Neural progenitor cell (in vitro differentiated cells): ENCODE data around the gene NDP. TPM values are rescaled to one million over a fixed set of nuclear protein-coding genes. Genes with fewer than 3 reads are reported as not detected.

Experiments used
- DNase-seq: peaks from one replicate; pipeline ENCODE4 v3.0.0-alpha.2; 2016; ENCODE audit warnings: low spot score
- H2AFZ ChIP-seq: fragments of 200-600 bp; sonication (generic); replicated peaks from 2 replicates; pipeline ENCODE4 v1.6.1; 2016; ENCODE audit warnings: antibody characterized with exemption
- H3F3A ChIP-seq: fragments of 200-600 bp; sonication (generic); 2 replicates; pipeline ENCODE4 v1.6.1; 2016; ENCODE audit warnings: antibody characterized with exemption, low read depth
- H3K27ac ChIP-seq: fragments of 200-600 bp; sonication (generic); 2 replicates; pipeline ENCODE4 v1.5.1; 2016; ENCODE audit warnings: mild to moderate bottlenecking
- H3K27me3 ChIP-seq: fragments of 200-600 bp; sonication (generic); 2 replicates; pipeline ENCODE4 v1.6.1; 2016; ENCODE audit warnings: mild to moderate bottlenecking, moderate library complexity
- H3K36me3 ChIP-seq: fragments of 200-600 bp; sonication (generic); 2 replicates; pipeline ENCODE4 v1.5.1; 2016
- H3K4me1 ChIP-seq: fragments of 200-600 bp; sonication (generic); 2 replicates; pipeline ENCODE4 v1.6.1; 2016; ENCODE audit warnings: mixed run types
- H3K4me2 ChIP-seq: fragments of 200-600 bp; sonication (generic); 2 replicates; pipeline ENCODE4 v1.6.1; 2016
- H3K4me3 ChIP-seq: fragments of 200-600 bp; sonication (generic); 2 replicates; pipeline ENCODE4 v1.5.1; 2016
- H3K79me2 ChIP-seq: fragments of 200-600 bp; sonication (generic); 2 replicates; pipeline ENCODE4 v1.6.1; 2016; ENCODE audit warnings: low read depth
- H3K9ac ChIP-seq: fragments of 200-600 bp; sonication (generic); 2 replicates; pipeline ENCODE4 v1.6.1; 2016
- H3K9me3 ChIP-seq: fragments of 200-600 bp; sonication (generic); 2 replicates; pipeline ENCODE4 v1.5.1; 2016; ENCODE audit warnings: low read depth
- H4K20me1 ChIP-seq: fragments of 200-600 bp; sonication (generic); 2 replicates; pipeline ENCODE4 v1.6.1; 2016; ENCODE audit warnings: low read depth
- H3K27ac Mint-ChIP-seq: 3 replicates; pipeline ENCODE4 v1.8.0; 2021; ENCODE audit warnings: mixed read lengths
- H3K27me3 Mint-ChIP-seq: 2 replicates; pipeline ENCODE4 v1.8.0; 2022; ENCODE audit warnings: low read depth, mild to moderate bottlenecking, inconsistent platforms, moderate library complexity, mixed read lengths; ENCODE audit not compliant: insufficient read depth
- H3K36me3 Mint-ChIP-seq: 3 replicates; pipeline ENCODE4 v1.8.0; 2021; ENCODE audit warnings: mixed read lengths
- H3K4me1 Mint-ChIP-seq: 3 replicates; pipeline ENCODE4 v1.8.0; 2021; ENCODE audit warnings: mixed read lengths
- H3K4me3 Mint-ChIP-seq: 3 replicates; pipeline ENCODE4 v1.8.0; 2021; ENCODE audit warnings: mild to moderate bottlenecking, moderate library complexity, mixed read lengths
- H3K9me3 Mint-ChIP-seq: 3 replicates; pipeline ENCODE4 v1.8.0; 2020; ENCODE audit warnings: mixed read lengths
- CTCF ChIP-seq: fragments of 200-600 bp; sonication (generic); IDR thresholded peaks from 2 replicates; pipeline ENCODE4 v1.5.1; 2017; ENCODE audit warnings: antibody characterized with exemption, mild to moderate bottlenecking
- EZH2 ChIP-seq: fragments of 200-600 bp; sonication (generic); IDR thresholded peaks from 2 replicates; pipeline ENCODE4 v1.6.1; 2017; ENCODE audit warnings: antibody characterized with exemption, mild to moderate bottlenecking, moderate library complexity
- EZH2phosphoT487 ChIP-seq: fragments of 200-600 bp; sonication (generic); IDR thresholded peaks from 2 replicates; pipeline ENCODE4 v1.6.1; 2017; ENCODE audit warnings: antibody characterized with exemption
- total RNA-seq: library from RNA; depleted of rRNA; stranded (reverse); fragments of >200 nt; gene quantifications from 2 replicates; pipeline ENCODE4 v1.2.3, GENCODE V29; 2015; ENCODE audit warnings: low replicate concordance

NDP gene
- total RNA-seq, 1 donor from 2014 or later, result 2.5 TPM

GRCh38 chrX:43985511-43985910, 12.3 kb upstream of the NDP start:
- no peaks in the 10 kb centered on the region for H3K4me1 Mint-ChIP-seq
- no peak overlapping the region for H3K4me3 Mint-ChIP-seq
- Histone ChIP-seq H4K20me1 (no peaks in the 10 kb centered on the region), H3K4me2 (no peak overlapping the region), H3K27ac (no peak overlapping the region), H3K9me3 (peaks cover 13% of the 10 kb centered on the region), H3K79me2 (no peaks in the 10 kb centered on the region), H2AFZ (no peak overlapping the region), H3K9ac (no peak overlapping the region), H3F3A (no peaks in the 10 kb centered on the region), H3K36me3 (no peaks in the 10 kb centered on the region), H3K4me1 (no peaks in the 10 kb centered on the region), H3K4me3 (no peak overlapping the region), H3K27me3 (no peaks in the 10 kb centered on the region)
- H3K9me3 Mint-ChIP-seq, result no peaks in the 10 kb centered on the region
- H3K27ac Mint-ChIP-seq, result no peak overlapping the region
- H3K27me3 Mint-ChIP-seq, result no peaks in the 10 kb centered on the region
- DNase-seq, result no peak
- TF ChIP-seq EZH2phosphoT487 (no peak), CTCF (no peak), EZH2 (no peak)
- no peaks in the 10 kb centered on the region for H3K36me3 Mint-ChIP-seq

GRCh38 chrX:43978226-43978625, 5.0 kb upstream of the NDP start:
- H3K4me1 ChIP-seq, result peaks cover 4% of the 10 kb centered on the region
- H3K4me1 Mint-ChIP-seq, result peaks cover 6% of the 10 kb centered on the region
- H3K4me3 ChIP-seq, result no peak overlapping the region
- no peak overlapping the region for H3K4me2 ChIP-seq
- no peaks in the 10 kb centered on the region for H3K36me3 ChIP-seq
- no peaks in the 10 kb centered on the region for H4K20me1 ChIP-seq
- H3K36me3 Mint-ChIP-seq, result no peaks in the 10 kb centered on the region
- no peak overlapping the region for H3K27ac ChIP-seq
- no peak overlapping the region for H3K9ac ChIP-seq
- H3K79me2 ChIP-seq, result no peaks in the 10 kb centered on the region
- no peak overlapping the region for H3K4me3 Mint-ChIP-seq
- no peak overlapping the region for H3K27ac Mint-ChIP-seq
- no peaks in the 10 kb centered on the region for H3K9me3 Mint-ChIP-seq
- H2AFZ ChIP-seq, result no peak overlapping the region
- H3F3A ChIP-seq, result peaks cover 5% of the 10 kb centered on the region
- H3K27me3 ChIP-seq, result peaks cover 6% of the 10 kb centered on the region
- TF ChIP-seq EZH2, result no peak
- no peak for TF ChIP-seq CTCF
- TF ChIP-seq EZH2phosphoT487, result no peak
- no peak for DNase-seq
- H3K27me3 Mint-ChIP-seq, result no peaks in the 10 kb centered on the region
- H3K9me3 ChIP-seq, result peaks cover 15% of the 10 kb centered on the region

DNA sequence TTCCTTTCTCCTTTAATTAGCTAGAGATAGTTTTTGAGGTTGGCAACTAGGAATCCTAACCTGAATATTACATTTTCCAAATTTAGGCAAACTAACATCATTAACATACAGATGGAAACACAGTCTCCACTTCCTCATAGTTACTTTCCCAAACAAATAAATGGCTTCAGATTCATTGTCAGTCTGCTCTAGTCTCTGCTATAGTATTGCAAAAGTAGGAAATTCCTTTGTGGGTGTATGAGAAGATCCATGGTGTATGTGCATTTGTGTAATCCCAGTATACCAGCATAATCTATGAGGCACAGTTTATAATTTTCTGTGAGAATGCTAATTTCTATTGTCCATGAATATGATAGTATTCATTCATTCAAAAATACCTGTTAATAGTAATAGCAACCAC, 3.0 kb upstream of the NDP start:
- H3K27ac ChIP-seq, result no peak overlapping the region
- H3K36me3 ChIP-seq, result no peaks in the 10 kb centered on the region
- Mint-ChIP-seq H3K9me3 (no peaks in the 10 kb centered on the region), H3K4me1 (peaks cover 16% of the 10 kb centered on the region), H3K27ac (no peak overlapping the region), H3K4me3 (no peak overlapping the region), H3K27me3 (no peaks in the 10 kb centered on the region), H3K36me3 (no peaks in the 10 kb centered on the region)
- H3K4me3 ChIP-seq, result no peak overlapping the region
- H3F3A ChIP-seq, result peaks cover 12% of the 10 kb centered on the region
- H3K27me3 ChIP-seq, result peaks cover 6% of the 10 kb centered on the region
- no peaks in the 10 kb centered on the region for H3K79me2 ChIP-seq
- DNase-seq, result no peak
- no peaks in the 10 kb centered on the region for H4K20me1 ChIP-seq
- TF ChIP-seq CTCF, result no peak
- TF ChIP-seq EZH2phosphoT487, result no peak
- no peak for TF ChIP-seq EZH2
- H3K9me3 ChIP-seq, result peaks cover 4% of the 10 kb centered on the region
- H2AFZ ChIP-seq, result no peak overlapping the region
- H3K9ac ChIP-seq, result no peak overlapping the region
- H3K4me1 ChIP-seq, result peaks cover 10% of the 10 kb centered on the region
- no peak overlapping the region for H3K4me2 ChIP-seq
